ENCODE measurements around the gene ZNF428.

The ZNF428 gene

GRCh38 chr19:43622070-43622469 lies 2.6 kb upstream of the ZNF428 start:
- TF ChIP-seq REST (IDR thresholded peaks at IDR 0.05; ENCODE audit: insufficient replicate concordance, low read depth) (no peak), GABPA (IDR thresholded peaks at IDR 0.05; ENCODE audit: low read depth) (no peak), SPI1 (IDR thresholded peaks at IDR 0.05; ENCODE audit: borderline replicate concordance, low read depth) (no peak), POLR2AphosphoS5 (IDR thresholded peaks at IDR 0.05; ENCODE audit: low read depth) (no peak)
- TF ChIP-seq, protein P1, sequence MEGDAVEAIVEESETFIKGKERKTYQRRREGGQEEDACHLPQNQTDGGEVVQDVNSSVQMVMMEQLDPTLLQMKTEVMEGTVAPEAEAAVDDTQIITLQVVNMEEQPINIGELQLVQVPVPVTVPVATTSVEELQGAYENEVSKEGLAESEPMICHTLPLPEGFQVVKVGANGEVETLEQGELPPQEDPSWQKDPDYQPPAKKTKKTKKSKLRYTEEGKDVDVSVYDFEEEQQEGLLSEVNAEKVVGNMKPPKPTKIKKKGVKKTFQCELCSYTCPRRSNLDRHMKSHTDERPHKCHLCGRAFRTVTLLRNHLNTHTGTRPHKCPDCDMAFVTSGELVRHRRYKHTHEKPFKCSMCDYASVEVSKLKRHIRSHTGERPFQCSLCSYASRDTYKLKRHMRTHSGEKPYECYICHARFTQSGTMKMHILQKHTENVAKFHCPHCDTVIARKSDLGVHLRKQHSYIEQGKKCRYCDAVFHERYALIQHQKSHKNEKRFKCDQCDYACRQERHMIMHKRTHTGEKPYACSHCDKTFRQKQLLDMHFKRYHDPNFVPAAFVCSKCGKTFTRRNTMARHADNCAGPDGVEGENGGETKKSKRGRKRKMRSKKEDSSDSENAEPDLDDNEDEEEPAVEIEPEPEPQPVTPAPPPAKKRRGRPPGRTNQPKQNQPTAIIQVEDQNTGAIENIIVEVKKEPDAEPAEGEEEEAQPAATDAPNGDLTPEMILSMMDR (IDR thresholded peaks at IDR 0.05; ENCODE audit: insufficient read depth, low read length) = no peak
- peaks cover 2% of the 10 kb centered on the region for H3K27me3 ChIP-seq (ENCODE audit: insufficient read depth, poor library complexity, severe bottlenecking)
- H3K4me3 ChIP-seq (replicated peaks; ENCODE audit: insufficient read depth, low read length) = no peak overlapping the region
- no peak overlapping the region for H3K27ac ChIP-seq (replicated peaks)
- DNase-seq (ENCODE audit: low read depth in 1 of 2, low spot score in 1 of 2) = no peak

- DNase-seq (ENCODE audit: low read depth in 1 of 2, low spot score in 1 of 2) = no peak
- H3K27ac ChIP-seq (replicated peaks) = peak overlapping the region; percentile 89
- no peak for TF ChIP-seq REST (IDR thresholded peaks at IDR 0.05; ENCODE audit: insufficient replicate concordance, low read depth)
- TF ChIP-seq POLR2AphosphoS5 (IDR thresholded peaks at IDR 0.05; ENCODE audit: low read depth) = no peak; the same call in 1 of the 2 replicates
- TF ChIP-seq, protein P1 (IDR thresholded peaks at IDR 0.05; ENCODE audit: insufficient read depth, low read length) = no peak
- no peak for TF ChIP-seq SPI1 (IDR thresholded peaks at IDR 0.05; ENCODE audit: borderline replicate concordance, low read depth)
- TF ChIP-seq GABPA (IDR thresholded peaks at IDR 0.05; ENCODE audit: low read depth) = no peak
- H3K27me3 ChIP-seq (ENCODE audit: insufficient read depth, poor library complexity, severe bottlenecking) = peaks cover 1% of the 10 kb centered on the region
- peak overlapping the region; percentile 72 for H3K4me3 ChIP-seq (replicated peaks; ENCODE audit: insufficient read depth, low read length)
These were observed 902 bp upstream of the ZNF428 start for GRCh38 chr19:43620061-43621001.

DNA sequence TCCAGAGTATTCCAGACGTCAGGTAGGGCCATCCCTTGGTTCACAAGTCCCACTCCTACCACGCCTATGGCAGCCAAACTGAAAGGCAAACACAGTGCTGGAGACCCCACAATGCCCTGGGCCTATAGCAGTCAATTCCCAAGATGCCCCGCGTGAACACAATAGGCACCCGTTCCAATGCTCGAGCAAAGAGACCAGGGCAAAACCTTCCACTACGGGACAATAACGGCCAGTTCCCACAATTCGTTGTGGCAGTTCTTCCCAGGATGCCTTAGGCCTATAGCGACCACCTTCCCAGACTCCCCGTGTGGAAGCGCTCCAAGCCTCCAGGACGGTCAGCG lies 538 bp downstream of the ZNF428 start:
- no peak for TF ChIP-seq GABPA (IDR thresholded peaks at IDR 0.05; ENCODE audit: low read depth)
- TF ChIP-seq REST (IDR thresholded peaks at IDR 0.05; ENCODE audit: insufficient replicate concordance, low read depth) = no peak
- no peak for TF ChIP-seq SPI1 (IDR thresholded peaks at IDR 0.05; ENCODE audit: borderline replicate concordance, low read depth)
- TF ChIP-seq, protein P1 (IDR thresholded peaks at IDR 0.05; ENCODE audit: insufficient read depth, low read length) = no peak
- no peak for TF ChIP-seq POLR2AphosphoS5 (IDR thresholded peaks at IDR 0.05; ENCODE audit: low read depth)
- DNase-seq (ENCODE audit: low read depth in 1 of 2, low spot score in 1 of 2) = peak; percentile 65 to 73

More for the DNA sequence above, 538 bp downstream of the ZNF428 start:
- no peaks in the 10 kb centered on the region for H3K27me3 ChIP-seq (ENCODE audit: insufficient read depth, poor library complexity, severe bottlenecking)
- H3K27ac ChIP-seq (replicated peaks) = peak overlapping the region; percentile 89
- peak overlapping the region; percentile 72 for H3K4me3 ChIP-seq (replicated peaks; ENCODE audit: insufficient read depth, low read length)
